CD14-positive monocyte (primary cell): Measurements from ENCODE around the gene IRF7. TPM values are rescaled to one million over a fixed set of nuclear protein-coding genes. Genes with fewer than 3 reads are reported as not detected.

Experiments used
- DNase-seq, 3 donors: peaks; one replicate each; pipeline ENCODE4 v3.0.0-alpha.2; 2011 to 2022
- H2AFZ ChIP-seq: 2 replicates; pipeline ENCODE4 v1.6.0; 2012; ENCODE audit warnings: mild to moderate bottlenecking, low read depth, low read length, inconsistent platforms; ENCODE audit not compliant: insufficient read depth, poor library complexity, severe bottlenecking
- H3K27ac ChIP-seq, 2 donors: 1 replicate in 1 of 2; 2 replicates in 1 of 2; pipeline ENCODE4 v1.5.1; 2012 to 2013; ENCODE audit warnings: low read length in 2 of 2, control low read depth in 1 of 2, inconsistent platforms in 1 of 2, low read depth in 1 of 2, mild to moderate bottlenecking in 1 of 2
- H3K27me3 ChIP-seq, 2 donors: one replicate each; pipeline versions ENCODE4 v1.6.0 to v1.6.1; 2011 to 2013; ENCODE audit warnings: low read length in 2 of 2; ENCODE audit not compliant: control insufficient read depth in 2 of 2, insufficient read depth in 2 of 2
- H3K36me3 ChIP-seq, 2 donors: replicated peaks in 1 of 2; 1 replicate in 1 of 2; 2 replicates in 1 of 2; pipeline versions ENCODE4 v1.5.1 to v1.6.1; 2012 to 2013; ENCODE audit warnings: low read length in 2 of 2, control low read depth in 1 of 2, inconsistent platforms in 1 of 2, mild to moderate bottlenecking in 1 of 2; ENCODE audit not compliant: insufficient read depth in 2 of 2, control insufficient read depth in 1 of 2
- H3K4me1 ChIP-seq, 2 donors: 1 replicate in 1 of 2; 2 replicates in 1 of 2; pipeline versions ENCODE4 v1.5.1 to v1.6.1; 2012 to 2013; ENCODE audit warnings: low read length in 2 of 2, control low read depth in 1 of 2, inconsistent platforms in 1 of 2, mild to moderate bottlenecking in 1 of 2, moderate library complexity in 1 of 2; ENCODE audit not compliant: insufficient read depth in 2 of 2, control insufficient read depth in 1 of 2
- H3K4me2 ChIP-seq: replicated peaks from 2 replicates; pipeline ENCODE3; 2012; ENCODE audit warnings: low read length, moderate library complexity, mild to moderate bottlenecking; ENCODE audit not compliant: poor library complexity, severe bottlenecking; ENCODE audit errors: extremely low read depth
- H3K4me3 ChIP-seq, 3 experiments: fragments of 200-600 bp in 1 of 3; sonication (generic) in 1 of 3; replicated peaks in 1 of 3; 1 replicate in 2 of 3; 2 replicates in 1 of 3; pipeline ENCODE4 v1.5.1; 2011 to 2013; ENCODE audit warnings: low read length in 3 of 3, mild to moderate bottlenecking in 3 of 3, control low read depth in 2 of 3, low read depth in 2 of 3, inconsistent platforms in 1 of 3, moderate library complexity in 1 of 3
- H3K79me2 ChIP-seq: 2 replicates; pipeline ENCODE4 v1.6.0; 2012; ENCODE audit warnings: mild to moderate bottlenecking, control low read depth, inconsistent platforms, low read length, moderate library complexity; ENCODE audit not compliant: insufficient read depth
- H3K9ac ChIP-seq: 2 replicates; pipeline ENCODE4 v1.6.0; 2017; ENCODE audit warnings: low read length, mild to moderate bottlenecking; ENCODE audit not compliant: insufficient read depth, poor library complexity, severe bottlenecking
- H3K9me3 ChIP-seq, 2 donors: replicated peaks in 1 of 2; 1 replicate in 1 of 2; 2 replicates in 1 of 2; pipeline versions ENCODE4 v1.5.1 to v1.6.1; 2012 to 2013; ENCODE audit warnings: low read length in 2 of 2, control low read depth in 1 of 2; ENCODE audit not compliant: control insufficient read depth in 1 of 2, insufficient read depth in 1 of 2
- H4K20me1 ChIP-seq: 2 replicates; pipeline ENCODE4 v1.6.0; 2012; ENCODE audit warnings: mild to moderate bottlenecking, low read length, control low read depth, moderate library complexity; ENCODE audit not compliant: insufficient read depth
- H3K27ac Mint-ChIP-seq, 7 donors: one replicate each; pipeline ENCODE4 v1.8.0; 2020; ENCODE audit warnings: mild to moderate bottlenecking in 7 of 7, mixed read lengths in 7 of 7, moderate library complexity in 6 of 7, inconsistent platforms in 2 of 7
- H3K27me3 Mint-ChIP-seq, 3 donors: one replicate each; pipeline ENCODE4 v1.8.0; 2021 to 2022; ENCODE audit warnings: low read depth in 3 of 3, mild to moderate bottlenecking in 3 of 3, mixed read lengths in 3 of 3, moderate library complexity in 3 of 3, inconsistent platforms in 1 of 3
- H3K36me3 Mint-ChIP-seq, 2 donors: one replicate each; pipeline ENCODE4 v1.8.0; 2020; ENCODE audit warnings: mixed read lengths in 2 of 2, inconsistent platforms in 1 of 2, mild to moderate bottlenecking in 1 of 2
- H3K4me1 Mint-ChIP-seq: one replicate; pipeline ENCODE4 v1.8.0; 2020; ENCODE audit warnings: mild to moderate bottlenecking, mixed read lengths
- H3K4me3 Mint-ChIP-seq, 2 donors: one replicate each; pipeline ENCODE4 v1.8.0; 2020; ENCODE audit warnings: mild to moderate bottlenecking in 2 of 2, mixed read lengths in 2 of 2, moderate library complexity in 1 of 2
- H3K9me3 Mint-ChIP-seq, 7 donors: one replicate each; pipeline ENCODE4 v1.8.0; 2020 to 2022; ENCODE audit warnings: mixed read lengths in 7 of 7, mild to moderate bottlenecking in 6 of 7, moderate library complexity in 6 of 7, inconsistent platforms in 2 of 7
- CTCF ChIP-seq: fragments of 200-600 bp; IDR thresholded peaks from one replicate; pipeline ENCODE4 v1.8.0; 2022; ENCODE audit warnings: antibody characterized with exemption, mild to moderate bottlenecking
- WGBS: methylation state at CpG from one replicate; pipeline ENCODE4 v1.1.5; 2013; ENCODE audit warnings: missing lambda C conversion rate; ENCODE audit not compliant: insufficient coverage; 5-methylcytosine and 5-hydroxymethylcytosine counted together
- intact Hi-C, 2 donors: fragments of 100-400 bp; cut with micrococcal nuclease; formaldehyde crosslinking; loops; one replicate each; pipeline versions ENCODE4 v1.15.0 to v1.15.1; 2023
- polyA plus RNA-seq, 3 donors: library from polyadenylated mRNA; depleted of rRNA in 1 of 3; unstranded in 2 of 3; stranded (reverse) in 1 of 3; fragments of 300-500 nt in 2 of 3; fragments of >200 nt in 1 of 3; fragmentation: Illumina TruSeq in 2 of 3; gene quantifications; 1 replicate in 2 of 3; 2 replicates in 1 of 3; pipeline ENCODE4 v1.2.3, GENCODE V29; 2012 to 2021

The IRF7 gene
- polyA plus RNA-seq, 3 donors: 38.6 to 125 (median 42.9) TPM

DNA sequence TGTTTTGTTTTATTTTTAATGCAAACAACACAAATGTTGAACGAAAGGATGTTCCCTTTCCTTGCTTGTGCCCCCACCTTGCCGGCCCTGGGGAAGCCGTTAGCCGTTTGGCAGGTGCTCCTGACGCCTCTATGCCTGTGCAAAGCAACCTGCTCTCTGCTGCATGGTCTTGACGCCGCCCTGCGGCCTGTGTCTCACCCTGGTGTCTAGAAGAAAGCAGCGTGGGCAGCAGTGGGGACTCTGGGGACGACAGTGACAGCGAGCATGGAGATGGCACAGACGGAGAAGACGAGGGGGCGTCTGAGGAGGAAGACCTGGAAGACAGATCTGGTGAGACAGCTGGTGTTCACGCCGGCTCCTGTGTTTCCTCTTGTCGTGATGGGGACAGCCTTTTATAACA, 34.0 kb downstream of the IRF7 start:
- 96% methylated on average over 15 of the region's 17 CpGs for WGBS
- DNase-seq: no peak
- H3K79me2 ChIP-seq: peaks cover 82% of the 10 kb centered on the region
- H3K4me3 Mint-ChIP-seq: no peak overlapping the region
- H3K4me1 ChIP-seq: peaks cover 16 to 34% of the 10 kb centered on the region in 2 donors
- H3K9me3 ChIP-seq: no peaks in the 10 kb centered on the region
- H3K9me3 Mint-ChIP-seq: peaks cover 0 to 3% (median 0%) of the 10 kb centered on the region in 7 donors
- H3K4me1 Mint-ChIP-seq: peaks cover 37% of the 10 kb centered on the region
- no peak for TF ChIP-seq CTCF
- no peak overlapping the region for H3K4me2 ChIP-seq
- intact Hi-C loops: no loop called here
- peak overlapping the region in 2 of 7 donors; percentile 30 to 83 for H3K27ac Mint-ChIP-seq
- peaks cover 90% of the 10 kb centered on the region for H4K20me1 ChIP-seq
- peaks cover 35 to 44% of the 10 kb centered on the region in 2 donors for H3K36me3 ChIP-seq
- H3K9ac ChIP-seq: no peak overlapping the region
- no peaks in the 10 kb centered on the region for H3K27me3 Mint-ChIP-seq
- no peak overlapping the region for H2AFZ ChIP-seq
- no peak overlapping the region for H3K27ac ChIP-seq
- no peaks in the 10 kb centered on the region for H3K27me3 ChIP-seq
- H3K36me3 Mint-ChIP-seq: peaks cover 36 to 52% of the 10 kb centered on the region in 2 donors
- H3K4me3 ChIP-seq: no peak overlapping the region

DNA sequence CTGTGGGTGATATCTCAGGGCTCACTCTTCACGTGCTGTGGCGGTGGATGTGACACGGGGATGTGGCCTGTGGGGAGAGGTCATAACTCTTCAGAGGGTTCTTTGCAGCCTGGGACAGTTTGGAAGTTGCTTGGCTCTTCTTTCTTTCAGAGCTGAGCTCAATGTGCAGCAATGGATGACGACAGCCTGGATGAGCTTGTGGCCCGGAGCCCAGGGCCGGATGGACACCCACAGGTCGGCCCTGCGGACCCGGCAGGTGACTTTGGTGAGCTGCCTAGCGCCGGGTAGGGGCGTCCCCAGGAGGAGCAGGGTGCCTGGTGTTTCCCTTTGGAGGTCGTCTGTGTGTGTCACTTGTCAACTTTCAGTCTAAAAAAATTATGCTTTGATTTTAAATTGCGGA, 34.4 kb downstream of the IRF7 start:
- H2AFZ ChIP-seq: no peak overlapping the region
- H3K27ac ChIP-seq: no peak overlapping the region
- Mint-ChIP-seq H3K36me3 (peaks cover 34 to 48% of the 10 kb centered on the region in 2 donors), H3K9me3 (peaks cover 0 to 3% (median 0%) of the 10 kb centered on the region in 7 donors), H3K27me3 (no peaks in the 10 kb centered on the region), H3K4me3 (no peak overlapping the region), H3K4me1 (peaks cover 33% of the 10 kb centered on the region), H3K27ac (peak overlapping the region in 1 of 7 donors; percentile 51)
- no peaks in the 10 kb centered on the region for H3K27me3 ChIP-seq
- peaks cover 79% of the 10 kb centered on the region for H3K79me2 ChIP-seq
- WGBS: 97% methylated on average over 8 of the region's 14 CpGs
- no peak overlapping the region for H3K9ac ChIP-seq
- peaks cover 13 to 30% of the 10 kb centered on the region in 2 donors for H3K4me1 ChIP-seq
- H3K4me2 ChIP-seq: no peak overlapping the region
- TF ChIP-seq CTCF: no peak
- intact Hi-C loops: no loop called here
- no peak for DNase-seq
- H3K36me3 ChIP-seq: peaks cover 31 to 40% of the 10 kb centered on the region in 2 donors
- H4K20me1 ChIP-seq: peaks cover 86% of the 10 kb centered on the region
- no peaks in the 10 kb centered on the region for H3K9me3 ChIP-seq
- no peak overlapping the region for H3K4me3 ChIP-seq
